Measurements from ENCODE around the gene CD248.

Gene CD248

DNA sequence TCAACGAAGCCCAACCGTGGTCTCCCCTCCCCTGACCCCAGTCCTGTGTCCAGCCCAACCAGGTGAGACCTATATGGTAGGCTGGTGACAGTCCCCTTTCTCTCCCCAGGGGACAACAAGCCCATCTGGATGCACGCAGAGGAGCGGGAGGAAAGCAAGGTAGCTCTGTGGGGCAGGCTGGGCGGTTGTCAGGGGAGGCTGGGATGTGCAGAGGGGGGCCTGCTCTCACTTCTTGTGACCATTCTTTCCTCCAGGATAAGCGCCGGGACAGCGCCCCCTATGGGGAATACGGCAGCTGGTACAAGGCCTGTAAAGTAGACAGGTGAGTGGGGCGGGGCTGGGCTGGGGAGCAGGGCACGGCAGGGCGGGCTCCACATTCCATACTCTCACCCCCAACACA lies 51.9 kb downstream of the CD248 start:
- peaks cover 28% of the 10 kb centered on the region for H4K20me1 ChIP-seq (ENCODE audit: insufficient read depth, low read length)
- peak; percentile 61 for TF ChIP-seq CTCF (IDR thresholded peaks at IDR 0.05; ENCODE audit: borderline replicate concordance, extremely low read depth, low read length, poor library complexity, severe bottlenecking)
- TF ChIP-seq EZH2 (IDR thresholded peaks at IDR 0.05; ENCODE audit: borderline replicate concordance, low read depth, low read length, severe bottlenecking) = no peak
- no peak overlapping the region for H3K27ac ChIP-seq (ENCODE audit: low read length)
- H3K9ac ChIP-seq (ENCODE audit: low read depth, low read length) = no peak overlapping the region
- no peak overlapping the region for H3K4me3 ChIP-seq (ENCODE audit: low read depth in 1 of 2, low read length in 2 of 2)
- peaks cover 17% of the 10 kb centered on the region for H3K79me2 ChIP-seq (ENCODE audit: insufficient read depth, low read length)
- H3K27me3 ChIP-seq (ENCODE audit: insufficient read depth, low read length, poor library complexity) = no peaks in the 10 kb centered on the region
- H3K4me2 ChIP-seq (ENCODE audit: insufficient read depth, low read length) = no peak overlapping the region
- H3K4me1 ChIP-seq (ENCODE audit: insufficient read depth, low read length) = peaks cover 22% of the 10 kb centered on the region
- H2AFZ ChIP-seq (ENCODE audit: low read depth, low read length) = no peak overlapping the region
- peak; percentile 45 for DNase-seq
- no peaks in the 10 kb centered on the region for H3K9me3 ChIP-seq (ENCODE audit: insufficient read depth, low read length, severe bottlenecking)
- no peak for ATAC-seq (ENCODE audit: insufficient read depth, low read depth)
- peaks cover 66% of the 10 kb centered on the region for H3K36me3 ChIP-seq (ENCODE audit: insufficient read depth, low read length)

Measured in DND-41 (cell line).